Spleen (tissue), 7 donors: ENCODE data around the gene NCOR2.

Experiments
- POLR2A ChIP-seq, 3 donors: fragments of 450-650 bp; IDR thresholded peaks; one replicate each; pipeline ENCODE4 v1.5.1; 2017; ENCODE audit warnings: antibody characterized with exemption in 3 of 3, mild to moderate bottlenecking in 1 of 3
- TF ChIP-seq, protein P1 (sequence below), 11 experiments: fragments of 200-600 bp in 7 of 11; fragments of 450-650 bp in 4 of 11; sonication (generic) in 4 of 11; IDR thresholded peaks in 8 of 11; conservative IDR thresholded peaks in 3 of 11; 1 replicate in 7 of 11; 2 replicates in 4 of 11; pipeline versions ENCODE4 v1.4.0 to v1.8.0; 2016 to 2021; ENCODE audit warnings: antibody characterized with exemption in 11 of 11, inconsistent platforms in 4 of 11, mild to moderate bottlenecking in 1 of 11
- donor health status: DM: no; HTN: no; CAD: no; lungs with moderate emphysema.
- donor health status: DM: no; HTN: no; CAD: no.
- donor health status: DM: no; HTN: no; CAD: no.

DNA sequence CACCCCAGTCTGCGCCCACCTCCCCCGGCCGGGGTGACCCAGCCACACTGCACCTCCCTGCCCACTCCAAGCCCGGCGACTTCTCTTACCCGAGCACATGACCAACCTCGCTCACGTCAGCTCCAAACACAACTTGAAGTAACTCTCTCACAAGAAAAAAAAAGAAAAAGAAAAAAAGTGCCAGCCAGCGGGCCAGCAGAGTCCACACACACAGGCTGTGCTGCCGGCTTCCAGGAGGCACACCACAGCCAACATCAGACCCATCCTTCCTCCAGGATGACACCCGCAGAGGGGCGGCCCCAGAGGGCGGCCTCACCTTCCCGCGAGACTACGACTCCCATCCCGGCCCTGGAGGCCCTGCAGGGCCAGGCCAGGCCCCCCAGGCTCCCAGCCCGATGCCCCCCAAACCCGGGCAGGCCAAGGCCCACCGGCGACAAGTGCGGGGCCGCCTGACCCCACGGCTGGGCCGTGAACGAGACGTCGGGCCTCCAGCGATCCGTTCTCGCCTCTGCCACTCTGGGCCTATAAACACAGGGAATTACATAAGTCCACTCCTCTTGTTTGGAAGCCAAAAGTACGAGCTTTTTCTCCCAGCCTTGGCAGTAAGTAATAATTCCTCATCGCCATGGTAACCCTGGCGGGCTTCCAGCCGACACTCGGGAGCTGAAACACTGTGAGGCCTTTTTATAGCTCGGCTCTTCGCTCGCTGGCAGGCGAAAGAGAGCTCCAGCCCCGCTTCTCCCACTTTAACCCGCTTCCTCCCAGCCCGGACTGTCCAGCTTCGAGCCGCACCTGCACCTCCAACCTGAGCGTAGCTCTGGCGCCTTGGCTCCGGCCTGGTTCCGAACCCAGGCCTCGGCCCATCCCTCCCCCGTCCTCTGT is 49.1 kb downstream of the NCOR2 start:
- TF ChIP-seq, protein P1, sequence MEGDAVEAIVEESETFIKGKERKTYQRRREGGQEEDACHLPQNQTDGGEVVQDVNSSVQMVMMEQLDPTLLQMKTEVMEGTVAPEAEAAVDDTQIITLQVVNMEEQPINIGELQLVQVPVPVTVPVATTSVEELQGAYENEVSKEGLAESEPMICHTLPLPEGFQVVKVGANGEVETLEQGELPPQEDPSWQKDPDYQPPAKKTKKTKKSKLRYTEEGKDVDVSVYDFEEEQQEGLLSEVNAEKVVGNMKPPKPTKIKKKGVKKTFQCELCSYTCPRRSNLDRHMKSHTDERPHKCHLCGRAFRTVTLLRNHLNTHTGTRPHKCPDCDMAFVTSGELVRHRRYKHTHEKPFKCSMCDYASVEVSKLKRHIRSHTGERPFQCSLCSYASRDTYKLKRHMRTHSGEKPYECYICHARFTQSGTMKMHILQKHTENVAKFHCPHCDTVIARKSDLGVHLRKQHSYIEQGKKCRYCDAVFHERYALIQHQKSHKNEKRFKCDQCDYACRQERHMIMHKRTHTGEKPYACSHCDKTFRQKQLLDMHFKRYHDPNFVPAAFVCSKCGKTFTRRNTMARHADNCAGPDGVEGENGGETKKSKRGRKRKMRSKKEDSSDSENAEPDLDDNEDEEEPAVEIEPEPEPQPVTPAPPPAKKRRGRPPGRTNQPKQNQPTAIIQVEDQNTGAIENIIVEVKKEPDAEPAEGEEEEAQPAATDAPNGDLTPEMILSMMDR (IDR thresholded peaks at IDR 0.05 in 8 of 11, conservative IDR thresholded peaks at IDR 0.05 in 3 of 11), result no peak
- no peak for TF ChIP-seq POLR2A (IDR thresholded peaks at IDR 0.05)
